ENCODE measurements around the gene PRKCH. TPM values are rescaled to one million over a fixed set of nuclear protein-coding genes. Genes with fewer than 3 reads are reported as not detected.
"Not testable (repeated sequence)": the region's sequence is repeated elsewhere in the genome, so short reads cannot be mapped to it uniquely, and the experiment has no call there.

The PRKCH gene
- total RNA-seq, 2 experiments from 2014 or later = 0.85 to 2.3 TPM

DNA sequence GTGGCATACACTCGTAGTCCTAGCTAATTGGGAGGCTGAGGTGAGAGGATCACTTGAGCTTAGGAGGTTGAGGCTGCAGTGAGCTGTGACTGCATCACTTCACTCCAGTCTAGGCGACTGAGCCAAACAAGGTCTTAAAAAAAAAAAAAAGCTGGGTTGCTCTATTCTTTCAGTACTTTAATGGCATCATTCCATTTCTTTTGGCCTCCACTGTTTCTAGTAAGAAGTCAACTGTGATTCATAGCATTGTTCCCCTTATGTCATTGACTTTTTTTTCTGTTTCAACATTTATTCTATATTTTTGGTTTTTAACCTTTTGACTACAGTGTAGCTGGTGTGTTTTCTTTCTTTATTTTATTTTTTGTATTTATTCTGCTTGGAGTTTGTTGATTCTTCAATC is 16.7 kb upstream of the PRKCH start:
- Histone ChIP-seq H3K79me2 (ENCODE audit: insufficient read depth, low read depth, low read length) (no peaks in the 10 kb centered on the region), H2AFZ (ENCODE audit: low read length) (no peak overlapping the region), H3K4me2 (ENCODE audit: low read length) (no peak overlapping the region), H3K36me3 (ENCODE audit: insufficient read depth, low read length) (no peaks in the 10 kb centered on the region), H4K20me1 (ENCODE audit: insufficient read depth, low read length) (no peaks in the 10 kb centered on the region), H3K9me2 (ENCODE audit: insufficient read depth, low read length) (no peaks in the 10 kb centered on the region), H3K4me1 (ENCODE audit: insufficient read depth, low read length, poor library complexity, severe bottlenecking) (peaks cover 8% of the 10 kb centered on the region), H3K4me3 (ENCODE audit: low read depth, low read length, poor library complexity, severe bottlenecking) (no peak overlapping the region), H3K27ac (ENCODE audit: low read depth, low read length, poor library complexity, severe bottlenecking) (no peak overlapping the region), H3K9me3 (ENCODE audit: low read length) (0 out of 2 replicates have a peak, but pooled peaks cover 3% of the 10 kb centered on the region)
- POLR2A ChIA-PET = interaction anchor here (0.7 to 0.8 kb wide), 2 partner anchors 66 to 85 kb away, joined by 3 to 5 read pairs; no protein-coding TSS in a partner anchor
- TF ChIP-seq, protein P1, sequence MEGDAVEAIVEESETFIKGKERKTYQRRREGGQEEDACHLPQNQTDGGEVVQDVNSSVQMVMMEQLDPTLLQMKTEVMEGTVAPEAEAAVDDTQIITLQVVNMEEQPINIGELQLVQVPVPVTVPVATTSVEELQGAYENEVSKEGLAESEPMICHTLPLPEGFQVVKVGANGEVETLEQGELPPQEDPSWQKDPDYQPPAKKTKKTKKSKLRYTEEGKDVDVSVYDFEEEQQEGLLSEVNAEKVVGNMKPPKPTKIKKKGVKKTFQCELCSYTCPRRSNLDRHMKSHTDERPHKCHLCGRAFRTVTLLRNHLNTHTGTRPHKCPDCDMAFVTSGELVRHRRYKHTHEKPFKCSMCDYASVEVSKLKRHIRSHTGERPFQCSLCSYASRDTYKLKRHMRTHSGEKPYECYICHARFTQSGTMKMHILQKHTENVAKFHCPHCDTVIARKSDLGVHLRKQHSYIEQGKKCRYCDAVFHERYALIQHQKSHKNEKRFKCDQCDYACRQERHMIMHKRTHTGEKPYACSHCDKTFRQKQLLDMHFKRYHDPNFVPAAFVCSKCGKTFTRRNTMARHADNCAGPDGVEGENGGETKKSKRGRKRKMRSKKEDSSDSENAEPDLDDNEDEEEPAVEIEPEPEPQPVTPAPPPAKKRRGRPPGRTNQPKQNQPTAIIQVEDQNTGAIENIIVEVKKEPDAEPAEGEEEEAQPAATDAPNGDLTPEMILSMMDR (conservative IDR thresholded peaks at IDR 0.05; ENCODE audit: low read length) = no peak
- no peak for TF ChIP-seq EZH2phosphoT487 (IDR thresholded peaks at IDR 0.05; ENCODE audit: borderline replicate concordance, low read depth, low read length)
- intact Hi-C loops (cut with micrococcal nuclease; ENCODE audit: unreplicated experiment) = no loop called here
- no peak for DNase-seq (ENCODE audit: low spot score)
- CTCF ChIA-PET (ENCODE audit: unreplicated experiment) = interaction anchor here (0.7 kb wide), 1 partner anchor 35 kb away, joined by 3 read pairs; no protein-coding TSS in a partner anchor
- no TSS peak for BruUV-seq (replicated peaks)

DNA sequence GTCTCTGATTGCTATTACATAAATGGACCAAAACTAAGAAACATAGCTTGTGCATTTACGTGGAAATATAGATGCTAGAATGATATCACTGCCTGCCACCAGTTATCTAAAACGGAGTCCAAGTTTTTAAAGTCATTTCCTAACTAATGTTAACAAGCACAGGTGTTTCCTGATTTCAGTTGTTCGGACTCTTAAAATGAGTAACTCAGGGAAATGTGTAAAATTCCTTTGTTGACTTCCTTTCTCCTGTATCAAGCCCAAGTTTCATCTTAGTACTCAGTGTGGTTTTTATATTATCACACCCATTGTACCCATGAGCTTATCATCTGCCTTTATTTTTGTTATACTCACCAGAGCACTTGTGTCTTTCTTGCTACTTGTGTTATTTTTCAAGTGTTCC is 13.2 kb upstream of the PRKCH start:
- Histone ChIP-seq H3K9me2 (ENCODE audit: insufficient read depth, low read length) (no peaks in the 10 kb centered on the region), H3K27ac (ENCODE audit: low read depth, low read length, poor library complexity, severe bottlenecking) (no peak overlapping the region), H3K36me3 (ENCODE audit: insufficient read depth, low read length) (no peaks in the 10 kb centered on the region), H4K20me1 (ENCODE audit: insufficient read depth, low read length) (no peaks in the 10 kb centered on the region), H3K4me2 (ENCODE audit: low read length) (no peak overlapping the region), H3K4me1 (ENCODE audit: insufficient read depth, low read length, poor library complexity, severe bottlenecking) (no peaks in the 10 kb centered on the region), H3K79me2 (ENCODE audit: insufficient read depth, low read depth, low read length) (no peaks in the 10 kb centered on the region), H3K4me3 (ENCODE audit: low read depth, low read length, poor library complexity, severe bottlenecking) (no peak overlapping the region), H3K9me3 (ENCODE audit: low read length) (0 out of 2 replicates have a peak, but pooled peaks cover 4% of the 10 kb centered on the region), H2AFZ (ENCODE audit: low read length) (no peak overlapping the region)
- no TSS peak for BruUV-seq (replicated peaks)
- TF ChIP-seq, protein P1 (conservative IDR thresholded peaks at IDR 0.05; ENCODE audit: low read length) = no peak
- no peak for TF ChIP-seq EZH2phosphoT487 (IDR thresholded peaks at IDR 0.05; ENCODE audit: borderline replicate concordance, low read depth, low read length)
- ChIA-PET POLR2A (no interaction called here), CTCF (ENCODE audit: unreplicated experiment) (no interaction called here)
- intact Hi-C loops (cut with micrococcal nuclease; ENCODE audit: unreplicated experiment) = no loop called here
- no peak for DNase-seq (ENCODE audit: low spot score)

DNA sequence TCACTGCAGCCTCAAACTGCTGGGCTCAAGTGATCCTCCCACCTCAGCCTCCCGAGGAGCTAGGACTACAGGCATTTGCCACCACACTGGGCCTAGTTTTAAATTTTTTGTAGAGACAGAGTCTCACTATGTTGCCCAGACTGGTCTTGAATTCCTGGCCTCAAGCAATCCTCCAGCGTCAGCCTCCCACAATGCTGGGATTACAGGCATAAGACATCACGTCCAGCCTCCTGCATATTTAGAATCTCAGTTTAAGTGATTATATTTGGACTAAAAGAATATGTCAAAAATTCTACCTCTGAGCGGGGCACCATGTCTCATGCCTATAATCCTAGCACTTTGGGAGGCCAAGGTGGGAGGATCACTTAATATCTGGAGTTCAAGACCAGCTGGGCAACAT is 12.7 kb upstream of the PRKCH start:
- BruUV-seq (replicated peaks); H4K20me1 ChIP-seq (ENCODE audit: insufficient read depth, low read length); H2AFZ ChIP-seq (ENCODE audit: low read length); H3K9me3 ChIP-seq (ENCODE audit: low read length); H3K36me3 ChIP-seq (ENCODE audit: insufficient read depth, low read length); H3K4me3 ChIP-seq (ENCODE audit: low read depth, low read length, poor library complexity, severe bottlenecking); H3K4me1 ChIP-seq (ENCODE audit: insufficient read depth, low read length, poor library complexity, severe bottlenecking); DNase-seq (ENCODE audit: low spot score); intact Hi-C loops (cut with micrococcal nuclease; ENCODE audit: unreplicated experiment); CTCF ChIA-PET (ENCODE audit: unreplicated experiment); H3K27ac ChIP-seq (ENCODE audit: low read depth, low read length, poor library complexity, severe bottlenecking); H3K79me2 ChIP-seq (ENCODE audit: insufficient read depth, low read depth, low read length); H3K4me2 ChIP-seq (ENCODE audit: low read length); H3K9me2 ChIP-seq (ENCODE audit: insufficient read depth, low read length); POLR2A ChIA-PET: not testable (repeated sequence)
